ENCODE data around the gene ELFN2. TPM values are rescaled to one million over a fixed set of nuclear protein-coding genes. Genes with fewer than 3 reads are reported as not detected.

ELFN2 gene
- total RNA-seq, 3 donors from 2014 or later, result 0.35 to 0.54 TPM; not detected in 1

- no peak overlapping the region for H3K4me3 ChIP-seq
- intact Hi-C loops (cut with DNase I, micrococcal nuclease), result no loop called here
- ATAC-seq (no peak), DNase-seq (no peak)
- H3K4me1 ChIP-seq (ENCODE audit: low read depth), result no peaks in the 10 kb centered on the region
- H3K9me3 ChIP-seq, result peaks cover 5% of the 10 kb centered on the region
- no peaks in the 10 kb centered on the region for H3K36me3 ChIP-seq (ENCODE audit: low read depth)
- TF ChIP-seq CTCF (IDR thresholded peaks at IDR 0.05), result no peak
These were observed 16.7 kb upstream of the ELFN2 start for GRCh38 chr22:37443977-37444376.

GRCh38 chr22:37443086-37443485, 15.8 kb upstream of the ELFN2 start:
- no peak for TF ChIP-seq CTCF (IDR thresholded peaks at IDR 0.05)
- H3K4me3 ChIP-seq, result no peak overlapping the region
- DNase-seq, result no peak
- intact Hi-C loops (cut with DNase I, micrococcal nuclease), result no loop called here
- no peak for ATAC-seq
- peaks cover 5% of the 10 kb centered on the region for H3K9me3 ChIP-seq
- H3K4me1 ChIP-seq (ENCODE audit: low read depth), result no peaks in the 10 kb centered on the region
- no peaks in the 10 kb centered on the region for H3K36me3 ChIP-seq (ENCODE audit: low read depth)

GRCh38 chr22:37442537-37442936, 15.3 kb upstream of the ELFN2 start:
- peaks cover 5% of the 10 kb centered on the region for H3K9me3 ChIP-seq
- ATAC-seq (no peak), DNase-seq (no peak)
- H3K4me3 ChIP-seq, result no peak overlapping the region
- TF ChIP-seq CTCF (IDR thresholded peaks at IDR 0.05), result no peak
- intact Hi-C loops (cut with DNase I, micrococcal nuclease), result no loop called here
- H3K36me3 ChIP-seq (ENCODE audit: low read depth), result no peaks in the 10 kb centered on the region
- no peaks in the 10 kb centered on the region for H3K4me1 ChIP-seq (ENCODE audit: low read depth)

- ATAC-seq (no peak), DNase-seq (no peak)
- Histone ChIP-seq H3K36me3 (ENCODE audit: low read depth) (no peaks in the 10 kb centered on the region), H3K9me3 (peaks cover 5% of the 10 kb centered on the region), H3K4me1 (ENCODE audit: low read depth) (no peaks in the 10 kb centered on the region), H3K4me3 (no peak overlapping the region)
- TF ChIP-seq CTCF (IDR thresholded peaks at IDR 0.05), result no peak
- intact Hi-C loops (cut with DNase I, micrococcal nuclease), result no loop called here
These were observed 14.9 kb upstream of the ELFN2 start for GRCh38 chr22:37442135-37442534.

- no peaks in the 10 kb centered on the region for H3K36me3 ChIP-seq (ENCODE audit: low read depth)
- DNase-seq (no peak), ATAC-seq (no peak)
- TF ChIP-seq CTCF (IDR thresholded peaks at IDR 0.05), result no peak
- no peak overlapping the region for H3K4me3 ChIP-seq
- intact Hi-C loops (cut with DNase I, micrococcal nuclease), result no loop called here
- peaks cover 5% of the 10 kb centered on the region for H3K9me3 ChIP-seq
- no peaks in the 10 kb centered on the region for H3K4me1 ChIP-seq (ENCODE audit: low read depth)
These were observed 13.6 kb upstream of the ELFN2 start for GRCh38 chr22:37440875-37441274.

GRCh38 chr22:37439347-37439746, 12.1 kb upstream of the ELFN2 start:
- no peaks in the 10 kb centered on the region for H3K36me3 ChIP-seq (ENCODE audit: low read depth)
- no peak overlapping the region for H3K4me3 ChIP-seq
- intact Hi-C loops (cut with DNase I, micrococcal nuclease), result no loop called here
- ATAC-seq (no peak), DNase-seq (peak in 1 of 3 donors; percentile 17)
- no peak for TF ChIP-seq CTCF (IDR thresholded peaks at IDR 0.05)
- H3K4me1 ChIP-seq (ENCODE audit: low read depth), result no peaks in the 10 kb centered on the region
- peaks cover 5% of the 10 kb centered on the region for H3K9me3 ChIP-seq

All from mucosa of descending colon (tissue), 3 donors.